Measurements from ENCODE around the gene CRYZL1.

The CRYZL1 gene

DNA sequence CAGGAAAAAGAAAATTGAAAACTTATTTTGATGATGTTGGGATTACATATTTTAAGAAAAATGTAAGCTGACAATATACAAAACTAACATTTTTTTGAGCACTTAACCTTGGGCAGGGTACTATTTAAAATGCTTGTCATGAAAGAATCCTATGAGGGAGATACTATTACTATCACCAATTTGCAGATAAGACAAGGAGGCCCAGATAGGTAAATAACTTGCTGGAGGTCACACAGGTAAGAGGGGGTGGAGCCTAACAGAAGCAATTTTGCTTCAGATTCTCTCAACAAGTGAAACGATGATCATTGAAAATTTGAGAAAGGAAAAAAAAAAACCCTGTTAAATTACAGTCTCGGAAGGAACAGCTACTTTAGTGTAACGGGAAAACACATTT lies 100.8 kb downstream of the CRYZL1 start:
- TF ChIP-seq, protein P1, sequence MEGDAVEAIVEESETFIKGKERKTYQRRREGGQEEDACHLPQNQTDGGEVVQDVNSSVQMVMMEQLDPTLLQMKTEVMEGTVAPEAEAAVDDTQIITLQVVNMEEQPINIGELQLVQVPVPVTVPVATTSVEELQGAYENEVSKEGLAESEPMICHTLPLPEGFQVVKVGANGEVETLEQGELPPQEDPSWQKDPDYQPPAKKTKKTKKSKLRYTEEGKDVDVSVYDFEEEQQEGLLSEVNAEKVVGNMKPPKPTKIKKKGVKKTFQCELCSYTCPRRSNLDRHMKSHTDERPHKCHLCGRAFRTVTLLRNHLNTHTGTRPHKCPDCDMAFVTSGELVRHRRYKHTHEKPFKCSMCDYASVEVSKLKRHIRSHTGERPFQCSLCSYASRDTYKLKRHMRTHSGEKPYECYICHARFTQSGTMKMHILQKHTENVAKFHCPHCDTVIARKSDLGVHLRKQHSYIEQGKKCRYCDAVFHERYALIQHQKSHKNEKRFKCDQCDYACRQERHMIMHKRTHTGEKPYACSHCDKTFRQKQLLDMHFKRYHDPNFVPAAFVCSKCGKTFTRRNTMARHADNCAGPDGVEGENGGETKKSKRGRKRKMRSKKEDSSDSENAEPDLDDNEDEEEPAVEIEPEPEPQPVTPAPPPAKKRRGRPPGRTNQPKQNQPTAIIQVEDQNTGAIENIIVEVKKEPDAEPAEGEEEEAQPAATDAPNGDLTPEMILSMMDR (IDR thresholded peaks at IDR 0.05; ENCODE audit: insufficient read depth, low read length, missing control alignments) = no peak
- DNase-seq (ENCODE audit: low read depth, low spot score) = no peak
- ChIA-PET POLR2A (interaction anchor here (0.6 kb wide), 1 partner anchor 22 kb away, joined by 3 read pairs; no protein-coding TSS in a partner anchor), CTCF (no interaction called here)
- H3K4me3 ChIP-seq (ENCODE audit: low read depth, low read length) = no peak overlapping the region

DNA sequence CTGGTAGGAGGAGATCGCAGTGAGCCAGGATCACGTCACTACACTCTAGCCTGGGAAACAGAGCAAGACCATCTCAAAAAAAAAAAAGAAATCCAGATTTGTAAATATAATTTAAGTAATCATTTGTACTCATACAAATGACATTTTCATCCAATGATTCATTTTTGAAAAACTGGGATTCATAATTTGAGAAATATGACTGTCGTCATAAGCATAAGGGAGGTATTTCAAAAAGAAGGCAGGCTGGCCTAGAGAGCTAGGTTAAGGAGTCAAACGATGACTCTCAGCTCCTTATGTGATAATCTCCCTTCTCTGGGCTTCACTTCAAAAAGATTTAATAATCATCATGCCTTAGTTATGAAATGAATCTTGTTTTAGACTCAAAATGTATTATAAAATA lies 101.9 kb downstream of the CRYZL1 start:
- no peak for DNase-seq (ENCODE audit: low read depth, low spot score)
- POLR2A ChIA-PET = no interaction called here
- no peak overlapping the region for H3K4me3 ChIP-seq (ENCODE audit: low read depth, low read length)
- TF ChIP-seq, protein P1 (IDR thresholded peaks at IDR 0.05; ENCODE audit: insufficient read depth, low read length, missing control alignments) = no peak
- CTCF ChIA-PET = interaction anchor here (1.0 kb wide), 1 partner anchor 64 kb away, joined by 3 read pairs; no protein-coding TSS in a partner anchor
